Esophagus squamous epithelium (tissue), 4 donors: Measurements from ENCODE around the gene NUP153.

Source experiments
- POLR2A ChIP-seq, 4 donors: fragments of 450-650 bp; IDR thresholded peaks; one replicate each; pipeline ENCODE4 v1.6.1; 2017; ENCODE audit warnings: antibody characterized with exemption in 4 of 4, mild to moderate bottlenecking in 4 of 4, moderate library complexity in 3 of 4
- TF ChIP-seq, protein P1 (sequence below), 6 experiments: fragments of 450-650 bp in 4 of 6; fragments of 200-600 bp in 2 of 6; sonication (generic) in 2 of 6; IDR thresholded peaks; one replicate each; pipeline ENCODE4 v1.5.1; 2016 to 2019; ENCODE audit warnings: antibody characterized with exemption in 6 of 6, mild to moderate bottlenecking in 4 of 6, moderate library complexity in 4 of 6

GRCh38 chr6:17624396-17624795, 82.3 kb downstream of the NUP153 start:
- TF ChIP-seq, protein P1, sequence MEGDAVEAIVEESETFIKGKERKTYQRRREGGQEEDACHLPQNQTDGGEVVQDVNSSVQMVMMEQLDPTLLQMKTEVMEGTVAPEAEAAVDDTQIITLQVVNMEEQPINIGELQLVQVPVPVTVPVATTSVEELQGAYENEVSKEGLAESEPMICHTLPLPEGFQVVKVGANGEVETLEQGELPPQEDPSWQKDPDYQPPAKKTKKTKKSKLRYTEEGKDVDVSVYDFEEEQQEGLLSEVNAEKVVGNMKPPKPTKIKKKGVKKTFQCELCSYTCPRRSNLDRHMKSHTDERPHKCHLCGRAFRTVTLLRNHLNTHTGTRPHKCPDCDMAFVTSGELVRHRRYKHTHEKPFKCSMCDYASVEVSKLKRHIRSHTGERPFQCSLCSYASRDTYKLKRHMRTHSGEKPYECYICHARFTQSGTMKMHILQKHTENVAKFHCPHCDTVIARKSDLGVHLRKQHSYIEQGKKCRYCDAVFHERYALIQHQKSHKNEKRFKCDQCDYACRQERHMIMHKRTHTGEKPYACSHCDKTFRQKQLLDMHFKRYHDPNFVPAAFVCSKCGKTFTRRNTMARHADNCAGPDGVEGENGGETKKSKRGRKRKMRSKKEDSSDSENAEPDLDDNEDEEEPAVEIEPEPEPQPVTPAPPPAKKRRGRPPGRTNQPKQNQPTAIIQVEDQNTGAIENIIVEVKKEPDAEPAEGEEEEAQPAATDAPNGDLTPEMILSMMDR (IDR thresholded peaks at IDR 0.05) = no peak
- no peak for TF ChIP-seq POLR2A (IDR thresholded peaks at IDR 0.05)
